Erythroblast (primary cell): ENCODE measurements around the gene SPAG16.

Source experiments
- GATA1 ChIP-seq: IDR thresholded peaks from 2 replicates; pipeline ENCODE4 v1.6.1; 2011; ENCODE audit warnings: low read depth, mild to moderate bottlenecking, control low read depth, low read length, moderate library complexity
- POLR2A ChIP-seq: IDR thresholded peaks from 2 replicates; pipeline ENCODE4 v1.6.1; 2011; ENCODE audit warnings: mild to moderate bottlenecking, low read length

DNA sequence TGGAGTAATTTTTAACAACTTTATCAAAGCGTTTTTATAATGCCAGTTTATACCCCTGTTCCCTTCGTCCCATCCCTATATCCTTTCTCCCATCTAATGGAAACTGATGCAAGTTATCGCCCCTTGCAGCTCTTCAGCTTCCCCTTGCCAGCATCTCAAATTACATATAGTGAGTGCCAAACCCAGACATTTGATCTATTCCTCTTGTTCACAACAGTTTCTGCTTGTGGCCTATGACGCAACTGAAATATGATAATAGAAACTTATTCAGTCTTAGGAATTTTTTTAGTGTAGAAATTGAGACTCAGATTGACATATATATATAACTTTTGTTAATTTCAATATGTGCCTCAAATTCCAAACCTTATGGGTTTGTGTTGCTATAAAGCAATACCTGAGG, 564.4 kb downstream of the SPAG16 start:
- TF ChIP-seq POLR2A: no peak
- no peak for TF ChIP-seq GATA1
